ENCODE measurements around the gene GORASP2.
A peak's percentile ranks its signal among the peaks of the same experiment; 100 is the strongest.

The GORASP2 gene

GRCh38 chr2:170968205-170969003 lies 39.4 kb downstream of the GORASP2 start:
- DNase-seq = no peak

- no peak for DNase-seq
These were observed 40.0 kb downstream of the GORASP2 start for GRCh38 chr2:170969030-170969429.

GRCh38 chr2:170969872-170970496 lies 40.9 kb downstream of the GORASP2 start:
- no peak for DNase-seq

- DNase-seq = no peak
These were observed 42.0 kb downstream of the GORASP2 start for GRCh38 chr2:170971071-170971470.

- no peak for DNase-seq
These were observed 43.5 kb downstream of the GORASP2 start for GRCh38 chr2:170972296-170973224.

- no peak for DNase-seq
These were observed 44.1 kb downstream of the GORASP2 start for GRCh38 chr2:170973225-170973491.

GRCh38 chr2:170973492-170974303 lies 44.6 kb downstream of the GORASP2 start:
- DNase-seq = peak; percentile 41

GRCh38 chr2:170974304-170974993 lies 45.4 kb downstream of the GORASP2 start:
- no peak for DNase-seq

- no peak for DNase-seq
These were observed 46.3 kb downstream of the GORASP2 start for GRCh38 chr2:170975127-170975942.

GRCh38 chr2:170975943-170976270 lies 46.9 kb downstream of the GORASP2 start:
- no peak for DNase-seq

- DNase-seq = no peak
These were observed 55.0 kb downstream of the GORASP2 start for GRCh38 chr2:170984079-170984478.

GRCh38 chr2:170985407-170985806 lies 56.4 kb downstream of the GORASP2 start:
- DNase-seq = no peak

- DNase-seq = no peak
These were observed 57.7 kb downstream of the GORASP2 start for GRCh38 chr2:170986566-170987258.

GRCh38 chr2:170991398-170992182 lies 62.5 kb downstream of the GORASP2 start:
- DNase-seq = no peak

GRCh38 chr2:170996316-170996715 lies 67.3 kb downstream of the GORASP2 start:
- no peak for DNase-seq

GRCh38 chr2:170997893-170998597 lies 69.0 kb downstream of the GORASP2 start:
- no peak for DNase-seq

GRCh38 chr2:170999654-171000053 lies 70.6 kb downstream of the GORASP2 start:
- DNase-seq = no peak

GRCh38 chr2:171004363-171004762 lies 75.3 kb downstream of the GORASP2 start:
- no peak for DNase-seq

GRCh38 chr2:171004833-171005232 lies 75.8 kb downstream of the GORASP2 start:
- no peak for DNase-seq

Data from GOT3 (cell line).